Measurements from ENCODE around the gene TCEAL5.

GRCh38 chrX:103293118-103293517, 16.6 kb upstream of the TCEAL5 start:
- TF ChIP-seq, protein P1, sequence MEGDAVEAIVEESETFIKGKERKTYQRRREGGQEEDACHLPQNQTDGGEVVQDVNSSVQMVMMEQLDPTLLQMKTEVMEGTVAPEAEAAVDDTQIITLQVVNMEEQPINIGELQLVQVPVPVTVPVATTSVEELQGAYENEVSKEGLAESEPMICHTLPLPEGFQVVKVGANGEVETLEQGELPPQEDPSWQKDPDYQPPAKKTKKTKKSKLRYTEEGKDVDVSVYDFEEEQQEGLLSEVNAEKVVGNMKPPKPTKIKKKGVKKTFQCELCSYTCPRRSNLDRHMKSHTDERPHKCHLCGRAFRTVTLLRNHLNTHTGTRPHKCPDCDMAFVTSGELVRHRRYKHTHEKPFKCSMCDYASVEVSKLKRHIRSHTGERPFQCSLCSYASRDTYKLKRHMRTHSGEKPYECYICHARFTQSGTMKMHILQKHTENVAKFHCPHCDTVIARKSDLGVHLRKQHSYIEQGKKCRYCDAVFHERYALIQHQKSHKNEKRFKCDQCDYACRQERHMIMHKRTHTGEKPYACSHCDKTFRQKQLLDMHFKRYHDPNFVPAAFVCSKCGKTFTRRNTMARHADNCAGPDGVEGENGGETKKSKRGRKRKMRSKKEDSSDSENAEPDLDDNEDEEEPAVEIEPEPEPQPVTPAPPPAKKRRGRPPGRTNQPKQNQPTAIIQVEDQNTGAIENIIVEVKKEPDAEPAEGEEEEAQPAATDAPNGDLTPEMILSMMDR (IDR thresholded peaks at IDR 0.05), result no peak
- TF ChIP-seq POLR2A (IDR thresholded peaks at IDR 0.05), result no peak
- TF ChIP-seq POLR2AphosphoS5 (IDR thresholded peaks at IDR 0.05), result no peak
